ENCODE measurements around the gene CASZ1.

Gene CASZ1

GRCh38 chr1:10677491-10678391, 118.7 kb downstream of the CASZ1 start:
- H3K4me3 ChIP-seq (ENCODE audit: low read depth, low read length): no peak overlapping the region

DNA sequence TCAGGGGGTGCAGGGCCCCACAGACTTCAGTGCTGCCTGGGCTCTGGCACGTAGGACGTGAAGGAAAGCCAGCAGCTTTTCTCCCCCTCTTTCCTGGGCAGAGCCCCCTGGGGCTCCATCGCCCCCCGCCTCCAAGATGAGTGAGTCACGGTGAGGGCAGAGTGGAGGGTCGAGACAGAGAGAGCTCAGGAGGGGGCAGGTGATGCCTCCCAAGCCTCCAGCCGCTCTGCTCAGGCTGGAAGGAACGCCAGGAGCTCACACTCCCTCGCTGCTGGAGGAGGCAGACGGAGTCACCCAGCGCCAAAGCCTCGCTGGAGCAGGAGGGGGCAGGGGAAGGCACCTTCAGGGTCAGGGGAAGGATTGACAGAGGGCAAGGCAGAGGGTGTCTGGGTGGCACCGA, 119.5 kb downstream of the CASZ1 start:
- H3K4me3 ChIP-seq (ENCODE audit: low read depth, low read length): no peak overlapping the region

DNA sequence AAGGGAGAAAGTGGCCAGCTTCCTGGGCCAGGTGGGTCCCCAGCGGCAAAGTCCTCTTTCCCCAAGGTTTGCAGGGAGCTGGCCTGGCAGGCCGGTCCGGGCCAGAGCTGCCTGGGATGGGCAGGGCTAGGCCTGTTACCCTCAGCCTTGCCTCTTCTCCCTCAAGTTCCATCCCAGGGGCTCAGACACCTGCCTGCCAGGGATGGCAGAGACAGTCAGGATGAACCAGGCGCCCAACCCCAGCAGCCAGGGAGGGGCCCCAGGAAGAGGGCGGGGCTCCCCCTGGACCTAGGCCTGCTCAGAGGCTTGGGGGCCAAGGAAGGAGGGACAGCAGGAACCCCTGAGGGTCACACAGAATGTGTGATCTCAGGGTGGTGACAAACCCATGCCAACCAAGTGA, 120.6 kb downstream of the CASZ1 start:
- H3K4me3 ChIP-seq (ENCODE audit: low read depth, low read length): no peak overlapping the region

DNA sequence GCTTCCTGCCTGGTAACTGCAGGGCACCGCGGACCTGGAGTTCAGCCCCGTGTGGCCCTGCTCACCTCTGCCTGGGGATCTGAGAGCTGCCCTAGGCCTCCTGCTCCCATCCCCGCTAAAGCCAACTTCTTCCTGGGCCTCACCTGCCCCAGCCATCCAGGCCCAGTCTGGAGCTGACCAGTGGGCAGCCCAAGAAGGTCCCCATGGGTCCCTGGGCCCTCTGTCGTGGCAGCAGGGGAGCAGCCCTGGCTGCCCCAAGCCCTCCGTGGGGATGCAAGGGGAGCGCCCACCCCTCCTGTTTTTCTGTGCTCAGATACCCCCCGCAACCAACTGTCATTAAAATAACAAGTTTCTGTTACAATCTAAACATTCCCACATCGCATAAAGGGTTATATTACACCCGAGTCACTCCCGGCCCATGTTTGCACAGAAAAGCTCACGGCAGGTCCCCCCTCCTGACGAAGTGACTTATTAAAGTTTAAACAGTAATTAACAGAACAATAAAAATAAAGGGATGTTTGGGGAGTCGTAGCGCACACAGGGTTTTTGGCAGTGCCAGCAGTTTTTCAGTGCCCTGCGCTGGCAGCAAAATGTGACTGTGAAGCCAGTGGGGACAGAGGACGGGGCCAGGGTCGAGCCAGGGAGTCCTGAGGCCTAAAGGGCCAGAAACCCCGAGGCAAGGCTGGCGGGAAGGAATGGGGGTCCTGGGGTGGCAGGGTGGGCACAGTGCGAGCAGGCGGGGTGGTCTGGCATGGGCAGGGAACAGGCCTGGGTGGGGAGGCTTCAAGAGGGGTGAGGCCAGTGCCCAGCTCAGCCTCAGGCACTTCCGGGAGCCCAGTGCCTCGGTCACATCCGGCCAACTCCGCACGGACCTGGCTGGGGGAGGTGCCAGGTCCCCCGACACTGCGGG, 121.5 kb downstream of the CASZ1 start:
- H3K4me3 ChIP-seq (ENCODE audit: low read depth, low read length): no peak overlapping the region

GRCh38 chr1:10674222-10674621, 122.2 kb downstream of the CASZ1 start:
- no peak overlapping the region for H3K4me3 ChIP-seq (ENCODE audit: low read depth, low read length)

- no peak overlapping the region for H3K4me3 ChIP-seq (ENCODE audit: low read depth, low read length)
Measured at GRCh38 chr1:10673109-10673711, 123.2 kb downstream of the CASZ1 start.

DNA sequence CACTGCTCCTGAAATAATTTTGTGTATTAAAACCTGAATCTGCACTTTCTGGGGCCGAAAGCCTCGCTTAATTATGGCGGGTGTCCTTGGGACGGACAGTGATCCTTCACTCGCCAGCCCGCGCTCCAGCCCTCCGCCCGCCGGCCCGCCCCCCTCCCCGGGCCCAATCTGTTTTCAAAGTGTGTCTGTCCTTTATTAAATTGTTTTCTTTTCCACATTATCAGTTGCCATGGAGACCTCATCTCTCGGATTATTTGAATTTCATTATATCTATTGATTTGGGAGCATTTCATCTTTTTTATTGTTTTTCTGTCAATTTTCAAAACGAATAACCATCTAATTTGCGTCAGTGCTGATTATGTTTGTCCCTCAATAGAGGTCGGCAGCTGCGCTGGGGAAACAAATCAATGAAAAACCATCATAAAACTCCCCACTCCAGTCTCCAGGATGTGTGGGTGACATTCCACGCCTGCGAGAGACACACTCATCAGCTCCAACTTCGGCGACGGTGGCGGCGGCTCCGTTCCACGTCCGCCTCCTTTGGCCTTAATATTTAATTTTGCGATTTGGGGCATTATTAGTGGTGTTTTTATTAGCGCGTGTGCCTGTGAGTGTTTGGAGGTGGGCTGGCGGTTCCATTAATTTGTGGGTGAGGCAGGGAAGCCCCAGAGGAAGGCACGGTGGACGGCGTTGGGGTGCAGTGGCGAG, 123.9 kb downstream of the CASZ1 start:
- H3K4me3 ChIP-seq (ENCODE audit: low read depth, low read length): no peak overlapping the region

DNA sequence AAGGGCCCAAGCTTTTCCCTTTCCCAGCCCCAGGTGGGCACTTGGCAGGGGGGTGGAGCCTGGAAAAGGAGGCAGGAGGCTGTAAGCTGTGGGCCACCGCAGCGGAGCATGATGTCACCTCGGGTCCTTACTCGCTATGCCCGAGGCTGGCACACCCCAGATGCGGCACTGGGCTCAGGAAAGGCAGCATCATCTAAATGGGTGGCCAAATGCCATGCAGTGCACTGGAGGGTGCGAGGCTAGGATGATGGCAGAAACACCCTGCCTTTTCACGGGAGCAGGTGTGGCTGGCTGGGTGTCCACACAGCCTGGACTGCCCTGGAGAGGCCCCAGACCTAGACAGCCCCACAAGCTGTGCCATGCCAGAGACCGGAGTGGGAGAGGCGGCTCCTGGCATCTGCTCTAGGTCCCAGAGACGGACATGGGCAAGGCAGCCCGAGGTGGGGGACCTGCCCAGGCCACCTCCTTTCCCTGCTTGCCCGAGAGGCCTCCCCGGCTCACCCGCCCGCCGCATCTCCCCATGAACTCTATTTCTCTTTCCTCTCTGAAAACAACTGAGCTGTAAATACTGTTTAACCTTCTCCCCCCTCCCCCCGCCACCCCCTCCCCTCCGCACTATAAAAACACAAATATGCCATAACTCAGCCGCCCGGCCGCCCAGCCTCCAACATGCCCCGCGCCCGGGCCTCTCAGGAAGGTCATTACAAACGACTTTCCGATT, 124.7 kb downstream of the CASZ1 start:
- no peak overlapping the region for H3K4me3 ChIP-seq (ENCODE audit: low read depth, low read length)

- H3K4me3 ChIP-seq (ENCODE audit: low read depth, low read length): no peak overlapping the region
Measured at GRCh38 chr1:10671090-10671489, 125.4 kb downstream of the CASZ1 start.

- H3K4me3 ChIP-seq (ENCODE audit: low read depth, low read length): no peak overlapping the region
Measured at GRCh38 chr1:10670190-10670589, 126.3 kb downstream of the CASZ1 start.

GRCh38 chr1:10669570-10669969, 126.9 kb downstream of the CASZ1 start:
- H3K4me3 ChIP-seq (ENCODE audit: low read depth, low read length): no peak overlapping the region

DNA sequence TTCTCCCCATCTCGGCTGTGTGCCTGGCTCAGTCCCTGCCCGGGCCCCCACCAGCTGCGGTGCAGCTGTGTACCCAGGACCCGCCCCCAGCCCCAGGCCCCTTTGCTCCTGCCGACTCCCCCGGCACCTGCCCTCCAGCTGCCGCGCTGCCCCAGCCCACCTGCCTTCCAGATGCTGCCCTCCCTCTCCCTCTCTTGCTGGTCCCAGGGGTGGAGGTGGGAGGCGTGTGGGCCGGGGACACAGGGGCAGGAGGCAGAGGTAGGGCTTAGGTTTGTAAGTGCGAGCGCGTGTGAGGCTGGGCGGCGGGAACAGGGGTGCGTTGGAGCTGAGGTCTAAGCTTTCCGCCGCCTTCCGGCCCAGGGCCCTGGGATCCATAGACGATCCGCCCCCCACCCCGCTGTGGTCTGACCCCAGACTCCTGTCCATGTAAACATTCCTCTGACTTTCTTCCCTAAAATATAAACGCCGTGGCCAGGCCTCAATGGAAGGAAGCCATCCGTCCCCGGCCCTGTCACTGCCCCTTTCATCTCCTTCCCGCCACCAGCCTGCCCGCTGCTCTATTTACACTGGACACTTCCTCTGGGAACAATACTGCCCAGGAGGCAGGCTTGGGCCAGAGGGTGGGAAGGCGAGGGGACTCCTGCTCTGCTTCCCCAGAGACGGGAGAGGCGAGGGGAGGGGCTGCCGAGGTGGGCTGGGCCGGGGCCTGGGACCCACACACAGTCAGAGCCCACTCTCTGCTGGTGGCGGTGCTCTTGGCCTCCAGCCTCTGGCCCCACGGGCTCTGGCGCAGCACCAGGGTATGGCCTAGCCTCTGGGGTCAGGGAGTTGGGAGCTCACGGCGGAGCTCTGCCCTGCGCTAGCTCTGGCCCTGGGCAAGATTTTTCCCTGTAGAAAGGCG, 128.3 kb downstream of the CASZ1 start:
- no peak overlapping the region for H3K4me3 ChIP-seq (ENCODE audit: low read depth, low read length)

DNA sequence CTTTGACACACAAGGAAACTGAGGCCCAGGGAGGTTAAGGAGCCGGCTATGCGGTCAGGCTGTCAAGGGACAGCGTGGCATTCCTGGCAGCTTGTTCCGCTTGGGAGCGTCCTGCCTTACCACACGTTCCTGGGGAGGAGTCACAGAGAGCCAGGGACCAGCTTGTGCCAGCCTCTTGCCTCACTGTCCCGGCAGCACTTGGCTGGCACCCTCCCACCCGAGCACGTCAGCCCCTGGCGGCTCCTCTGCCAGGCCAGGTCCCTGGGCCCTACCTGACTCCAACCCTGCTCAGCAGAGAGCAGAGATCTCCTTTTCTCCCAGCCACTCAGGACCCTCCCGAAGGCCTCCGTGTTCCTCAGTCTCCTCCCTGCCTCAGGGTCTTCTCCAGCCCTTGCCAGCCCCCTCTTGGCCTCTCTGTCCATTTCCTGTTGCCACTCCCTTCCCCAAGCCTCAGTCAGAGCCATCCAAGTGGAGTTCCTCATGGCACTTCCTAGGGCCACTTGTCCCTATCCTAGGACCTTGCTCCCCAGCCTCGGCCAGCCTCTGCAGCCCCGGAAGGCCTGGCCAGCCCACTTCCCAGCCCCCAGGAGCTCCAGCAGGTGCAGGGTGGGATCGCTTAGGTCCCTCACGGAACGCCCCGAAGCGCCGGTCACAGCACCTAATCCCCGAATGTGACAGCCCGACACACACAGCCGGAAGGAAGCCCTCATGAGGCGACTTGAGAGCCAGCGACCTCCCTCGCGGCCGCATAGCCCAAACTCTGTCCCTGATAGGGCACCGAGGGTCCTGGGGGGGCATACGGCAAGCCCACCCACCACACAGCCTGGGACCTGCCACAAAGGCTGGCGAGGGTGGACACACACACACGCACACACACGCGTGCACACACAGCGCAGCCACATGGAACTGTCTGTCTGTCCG, 130.3 kb downstream of the CASZ1 start:
- H3K4me3 ChIP-seq (ENCODE audit: low read depth, low read length): no peak overlapping the region

- no peak overlapping the region for H3K4me3 ChIP-seq (ENCODE audit: low read depth, low read length)
Measured at GRCh38 chr1:10665226-10665625, 131.2 kb downstream of the CASZ1 start.

GRCh38 chr1:10664251-10664650, 132.2 kb downstream of the CASZ1 start:
- no peak overlapping the region for H3K4me3 ChIP-seq (ENCODE audit: low read depth, low read length)

- no peak overlapping the region for H3K4me3 ChIP-seq (ENCODE audit: low read depth, low read length)
Measured at GRCh38 chr1:10663678-10664035, 132.8 kb downstream of the CASZ1 start.

DNA sequence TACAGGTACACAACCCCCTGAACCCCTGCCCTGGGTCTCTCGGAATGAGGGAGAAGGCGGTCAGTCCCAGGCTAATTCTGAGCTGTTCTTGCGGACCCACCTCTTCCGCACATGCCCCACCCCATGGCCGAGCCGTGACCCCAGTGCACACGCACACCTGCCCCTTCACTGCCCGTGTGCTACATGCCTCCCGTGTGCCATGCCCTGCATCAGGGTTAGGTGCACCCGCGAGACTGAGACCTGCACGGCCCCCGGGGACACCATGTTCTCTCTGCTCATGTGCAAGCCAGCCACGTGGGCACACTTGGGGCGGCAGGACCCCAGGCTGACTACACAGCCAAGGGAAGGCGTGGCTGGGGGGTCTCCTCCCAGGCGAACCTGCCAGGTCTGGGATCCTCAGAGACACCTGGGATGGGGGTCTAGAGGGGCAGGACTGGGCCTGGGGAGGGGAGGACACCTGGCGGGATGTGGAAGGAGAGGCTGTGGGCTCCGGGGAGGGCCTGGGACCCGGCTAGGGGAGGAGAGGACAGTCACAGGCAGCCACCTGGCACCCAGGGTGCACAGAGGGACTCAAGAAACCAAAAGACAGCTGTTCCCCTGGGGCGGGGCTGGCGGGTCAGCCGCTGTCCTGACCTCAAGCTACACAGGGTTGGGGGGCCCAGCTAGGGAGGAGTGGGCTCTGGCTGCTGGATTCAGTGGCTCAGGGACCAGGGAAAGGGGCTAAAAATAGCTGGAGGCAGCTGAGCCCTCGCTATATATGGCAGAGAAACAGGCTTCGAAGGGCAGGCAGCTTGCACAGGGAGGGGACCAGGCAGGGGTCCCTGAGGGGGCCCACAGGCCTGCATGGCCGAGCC, 133.4 kb downstream of the CASZ1 start:
- no peak overlapping the region for H3K4me3 ChIP-seq (ENCODE audit: low read depth, low read length)

All from iPS-11a (cell line).